Effector memory CD4-positive, alpha-beta T cell (primary cell): ENCODE measurements around the gene DRC7.
A peak's percentile ranks its signal among the peaks of the same experiment; 100 is the strongest.

Experiments
- DNase-seq, 3 donors: peaks; one replicate each; pipeline ENCODE4 v3.0.0-alpha.2; 2020
- H3K27ac ChIP-seq: 2 replicates; pipeline ENCODE4 v1.7.0; 2013; ENCODE audit warnings: mild to moderate bottlenecking, low read length, moderate library complexity; ENCODE audit not compliant: insufficient read depth, poor library complexity, severe bottlenecking
- H3K27me3 ChIP-seq: replicated peaks from 2 replicates; pipeline ENCODE4 v1.7.0; 2013; ENCODE audit warnings: mild to moderate bottlenecking, low read length; ENCODE audit not compliant: insufficient read depth, control insufficient read depth, poor library complexity, severe bottlenecking
- H3K36me3 ChIP-seq: 2 replicates; pipeline ENCODE4 v1.7.0; 2013; ENCODE audit warnings: mild to moderate bottlenecking, low read length, moderate library complexity; ENCODE audit not compliant: control insufficient read depth, insufficient read depth
- H3K4me1 ChIP-seq: 2 replicates; pipeline ENCODE4 v1.7.0; 2013; ENCODE audit warnings: low read length, mild to moderate bottlenecking; ENCODE audit not compliant: control insufficient read depth, insufficient read depth, poor library complexity, severe bottlenecking
- H3K4me3 ChIP-seq: 2 replicates; pipeline ENCODE4 v1.7.0; 2013; ENCODE audit warnings: low read length, low read depth, mild to moderate bottlenecking; ENCODE audit not compliant: insufficient read depth, poor library complexity, severe bottlenecking
- H3K9me3 ChIP-seq: 2 replicates; pipeline ENCODE4 v1.7.0; 2013; ENCODE audit warnings: mild to moderate bottlenecking, low read length, moderate library complexity; ENCODE audit not compliant: control insufficient read depth

Gene DRC7

GRCh38 chr16:57755061-57755684, 60.6 kb downstream of the DRC7 start:
- H3K27ac ChIP-seq: no peak overlapping the region
- peaks cover 14% of the 10 kb centered on the region for H3K36me3 ChIP-seq
- H3K9me3 ChIP-seq: no peaks in the 10 kb centered on the region
- no peaks in the 10 kb centered on the region for H3K27me3 ChIP-seq
- DNase-seq: no peak
- H3K4me3 ChIP-seq: no peak overlapping the region
- peaks cover 3% of the 10 kb centered on the region for H3K4me1 ChIP-seq

GRCh38 chr16:57755726-57756423, 61.3 kb downstream of the DRC7 start:
- Histone ChIP-seq H3K4me1 (peaks cover 3% of the 10 kb centered on the region), H3K9me3 (no peaks in the 10 kb centered on the region), H3K27ac (no peak overlapping the region), H3K4me3 (no peak overlapping the region), H3K36me3 (peaks cover 14% of the 10 kb centered on the region), H3K27me3 (no peaks in the 10 kb centered on the region)
- DNase-seq: no peak

- peaks cover 3% of the 10 kb centered on the region for H3K4me1 ChIP-seq
- H3K36me3 ChIP-seq: peaks cover 11% of the 10 kb centered on the region
- no peaks in the 10 kb centered on the region for H3K9me3 ChIP-seq
- H3K4me3 ChIP-seq: no peak overlapping the region
- H3K27ac ChIP-seq: no peak overlapping the region
- no peaks in the 10 kb centered on the region for H3K27me3 ChIP-seq
- DNase-seq: no peak
These were observed 62.1 kb downstream of the DRC7 start for GRCh38 chr16:57756424-57757325.

- H3K27me3 ChIP-seq: no peaks in the 10 kb centered on the region
- no peaks in the 10 kb centered on the region for H3K9me3 ChIP-seq
- peaks cover 3% of the 10 kb centered on the region for H3K4me1 ChIP-seq
- peaks cover 6% of the 10 kb centered on the region for H3K36me3 ChIP-seq
- H3K27ac ChIP-seq: no peak overlapping the region
- peak; percentile 71 to 82 (median 80) for DNase-seq
- no peak overlapping the region for H3K4me3 ChIP-seq
These were observed 62.8 kb downstream of the DRC7 start for GRCh38 chr16:57757326-57757786.

GRCh38 chr16:57757883-57758282, 63.3 kb downstream of the DRC7 start:
- Histone ChIP-seq H3K27me3 (no peaks in the 10 kb centered on the region), H3K36me3 (peaks cover 6% of the 10 kb centered on the region), H3K27ac (no peak overlapping the region), H3K9me3 (no peaks in the 10 kb centered on the region), H3K4me3 (no peak overlapping the region), H3K4me1 (peaks cover 3% of the 10 kb centered on the region)
- DNase-seq: no peak

- Histone ChIP-seq H3K36me3 (peaks cover 6% of the 10 kb centered on the region), H3K4me1 (peaks cover 3% of the 10 kb centered on the region), H3K27ac (no peak overlapping the region), H3K9me3 (no peaks in the 10 kb centered on the region), H3K27me3 (no peaks in the 10 kb centered on the region), H3K4me3 (no peak overlapping the region)
- no peak for DNase-seq
These were observed 63.9 kb downstream of the DRC7 start for GRCh38 chr16:57758331-57759117.

GRCh38 chr16:57759131-57759530, 64.5 kb downstream of the DRC7 start:
- H3K27me3 ChIP-seq: no peaks in the 10 kb centered on the region
- no peak overlapping the region for H3K27ac ChIP-seq
- H3K4me3 ChIP-seq: no peak overlapping the region
- peaks cover 6% of the 10 kb centered on the region for H3K36me3 ChIP-seq
- DNase-seq: no peak
- H3K4me1 ChIP-seq: peaks cover 3% of the 10 kb centered on the region
- no peaks in the 10 kb centered on the region for H3K9me3 ChIP-seq

GRCh38 chr16:57759541-57760356, 65.1 kb downstream of the DRC7 start:
- H3K4me1 ChIP-seq: peaks cover 3% of the 10 kb centered on the region
- no peaks in the 10 kb centered on the region for H3K27me3 ChIP-seq
- H3K9me3 ChIP-seq: no peaks in the 10 kb centered on the region
- no peak for DNase-seq
- no peak overlapping the region for H3K4me3 ChIP-seq
- H3K36me3 ChIP-seq: peaks cover 6% of the 10 kb centered on the region
- no peak overlapping the region for H3K27ac ChIP-seq
